SK-MEL-5 (cell line): Measurements from ENCODE around the gene CCDC194. TPM values are rescaled to one million over a fixed set of nuclear protein-coding genes. Genes with fewer than 3 reads are reported as not detected.

Experiments used
- DNase-seq: peaks from one replicate; pipeline ENCODE4 v3.0.0-alpha.2; 2016; ENCODE audit warnings: low read depth, low spot score
- in situ Hi-C: cut with HindIII; loops from 2 replicates; pipeline ENCODE4 v1.10.0; 2016; ENCODE audit warnings: low sequenced_read_pairs, high pct_unique_total_duplicates, low pct_unique_long_range_greater_than_20kb
- polyA plus RNA-seq, 2 experiments: library from polyadenylated mRNA; depleted of rRNA; stranded (reverse); fragments of >200 nt; gene quantifications; 2 replicates each; pipeline ENCODE4 v1.2.3, GENCODE V29; 2015
- total RNA-seq: library from RNA; depleted of rRNA; stranded (reverse); fragments of >200 nt; shearing (Covaris generic); gene quantifications from 2 replicates; pipeline ENCODE4 v1.2.3, GENCODE V29; 2014; rRNA removed

CCDC194 gene
- total RNA-seq: not detected in 2 replicates
- polyA plus RNA-seq (2015; cell fraction: cytosol; rRNA removed): not detected in 2 replicates
- polyA plus RNA-seq (2015; cell fraction: nucleus; rRNA removed): not detected in 2 replicates

GRCh38 chr19:17393914-17394313 is at the start of gene CCDC194:
CCDC194 (minus strand) TSS chr19:17394196; CDS start chr19:17394158, 38 bp downstream.
- no peak for DNase-seq
- in situ Hi-C loops: no loop called here

GRCh38 chr19:17441241-17442021 is 47.4 kb upstream of the CCDC194 start:
- peak; percentile 52 for DNase-seq
- in situ Hi-C loops: no loop called here

GRCh38 chr19:17436874-17437267 is 42.9 kb upstream of the CCDC194 start:
- peak; percentile 9 for DNase-seq
- in situ Hi-C loops: no loop called here

GRCh38 chr19:17436094-17436873 is 42.3 kb upstream of the CCDC194 start:
- DNase-seq: no peak
- in situ Hi-C loops: no loop called here

- in situ Hi-C loops: no loop called here
- no peak for DNase-seq
These were observed 41.2 kb upstream of the CCDC194 start for GRCh38 chr19:17435218-17435617.

- DNase-seq: no peak
- in situ Hi-C loops: no loop called here
These were observed 37.4 kb upstream of the CCDC194 start for GRCh38 chr19:17431417-17431816.

GRCh38 chr19:17429641-17430113 is 35.7 kb upstream of the CCDC194 start:
- DNase-seq: no peak
- in situ Hi-C loops: no loop called here

- in situ Hi-C loops: no loop called here
- DNase-seq: peak; percentile 65
These were observed 30.9 kb upstream of the CCDC194 start for GRCh38 chr19:17424743-17425365.

- in situ Hi-C loops: no loop called here
- DNase-seq: no peak
These were observed 29.6 kb upstream of the CCDC194 start for GRCh38 chr19:17423429-17424208.

GRCh38 chr19:17421942-17422341 is 27.9 kb upstream of the CCDC194 start:
- in situ Hi-C loops: no loop called here
- DNase-seq: no peak

GRCh38 chr19:17420475-17420924 is 26.5 kb upstream of the CCDC194 start:
- in situ Hi-C loops: no loop called here
- DNase-seq: no peak

- DNase-seq: peak; percentile 98
- in situ Hi-C loops: no loop called here
These were observed 25.9 kb upstream of the CCDC194 start, which contains the start of gene MVB12A for GRCh38 chr19:17419621-17420474. MVB12A (plus strand) TSS chr19:17420047; CDS start chr19:17420136, 89 bp downstream.

GRCh38 chr19:17419154-17419620 is 25.2 kb upstream of the CCDC194 start:
- DNase-seq: no peak
- in situ Hi-C loops: no loop called here

GRCh38 chr19:17418710-17419109 is 24.7 kb upstream of the CCDC194 start:
- DNase-seq: no peak
- in situ Hi-C loops: no loop called here

GRCh38 chr19:17415121-17415520 is 21.1 kb upstream of the CCDC194 start:
- no peak for DNase-seq
- in situ Hi-C loops: no loop called here

- in situ Hi-C loops: no loop called here
- no peak for DNase-seq
These were observed 20.1 kb upstream of the CCDC194 start for GRCh38 chr19:17414097-17414496.
